GM12891 (cell line): Measurements from ENCODE around the gene DGKI.

Experiments
- DNase-seq: peaks from one replicate; pipeline ENCODE4 v3.0.0; 2011; ENCODE audit warnings: low spot score; ENCODE audit not compliant: insufficient read length
- FAIRE-seq: peaks from 2 replicates; lab custom pipeline; 2011; peaks lifted over from hg19 to GRCh38; lab: Jason Lieb, UNC
- PAX5 ChIP-seq: IDR thresholded peaks from 2 replicates; pipeline ENCODE4 v1.6.1; 2011; ENCODE audit warnings: low read length, moderate library complexity, mild to moderate bottlenecking; ENCODE audit not compliant: insufficient read depth, severe bottlenecking
- POLR2A ChIP-seq: IDR thresholded peaks from 2 replicates; pipeline ENCODE4 v1.6.1; 2011; ENCODE audit warnings: low read depth, low read length, control low read depth
- POLR2AphosphoS5 ChIP-seq: IDR thresholded peaks from 2 replicates; pipeline ENCODE4 v1.6.1; 2011; ENCODE audit warnings: low read depth, low read length, control low read depth
- POU2F2 ChIP-seq: IDR thresholded peaks from 2 replicates; pipeline ENCODE4 v1.6.1; 2011; ENCODE audit warnings: low read depth, mild to moderate bottlenecking, control low read depth, low read length, moderate library complexity
- SPI1 ChIP-seq: IDR thresholded peaks from 2 replicates; pipeline ENCODE4 v1.6.1; 2011; ENCODE audit warnings: low read depth, low read length, control low read depth
- TAF1 ChIP-seq: IDR thresholded peaks from 2 replicates; pipeline ENCODE4 v1.6.1; 2011; ENCODE audit warnings: low read depth, low read length, control low read depth

Gene DGKI

DNA sequence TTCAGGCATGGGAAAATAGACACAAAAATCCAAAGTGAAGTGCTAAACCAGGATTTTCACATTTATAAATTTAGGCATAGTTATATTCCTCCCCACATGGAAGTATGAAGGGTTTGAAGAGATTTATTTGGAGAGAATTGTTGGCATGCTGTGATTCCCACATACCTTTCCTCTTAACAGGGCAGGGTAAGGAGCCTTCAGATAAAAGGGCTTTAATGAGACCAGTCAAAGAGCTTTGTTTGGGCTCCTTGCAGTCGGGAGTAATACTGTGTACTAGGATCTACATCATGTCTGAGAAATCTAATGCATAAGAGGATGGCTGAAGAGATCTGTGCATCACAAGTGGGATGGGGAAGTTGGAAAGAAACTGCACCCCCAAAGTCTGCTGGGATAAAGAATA is 362.4 kb downstream of the DGKI start:
- TF ChIP-seq PAX5 (no peak), SPI1 (no peak), TAF1 (no peak), POLR2AphosphoS5 (no peak), POLR2A (no peak), POU2F2 (no peak)
- no peak for DNase-seq
- no peak for FAIRE-seq

DNA sequence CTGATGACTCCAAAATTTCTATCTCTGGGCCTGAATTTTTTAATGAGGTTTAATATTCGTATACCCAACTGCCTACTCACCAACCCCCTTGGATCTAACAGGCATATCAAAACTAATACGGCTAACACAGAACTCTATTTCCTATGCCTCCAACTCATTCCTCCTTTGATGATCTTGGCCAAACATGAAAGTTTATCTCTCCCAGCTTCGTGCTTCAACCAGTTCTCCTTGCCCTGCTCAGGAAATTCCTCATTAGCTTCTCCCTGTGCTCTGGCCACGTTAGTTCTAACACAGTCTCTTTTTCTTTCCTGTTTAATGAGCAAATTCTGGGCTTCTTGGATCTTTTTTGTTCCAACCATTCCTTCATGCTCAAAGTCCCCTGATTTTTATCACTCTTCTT is 364.3 kb downstream of the DGKI start:
- no peak for TF ChIP-seq TAF1
- no peak for TF ChIP-seq POU2F2
- no peak for TF ChIP-seq POLR2AphosphoS5
- FAIRE-seq (no peak), DNase-seq (no peak)

GRCh38 chr7:137480824-137481365 is 365.9 kb downstream of the DGKI start:
- DNase-seq = no peak

GRCh38 chr7:137480401-137480800 is 366.4 kb downstream of the DGKI start:
- FAIRE-seq = no peak
- DNase-seq = no peak

More at GRCh38 chr7:137480824-137481365, 365.9 kb downstream of the DGKI start:
- no peak for FAIRE-seq
- TF ChIP-seq SPI1 (no peak), POLR2AphosphoS5 (no peak), POLR2A (no peak), PAX5 (no peak), POU2F2 (no peak), TAF1 (no peak)

GRCh38 chr7:137476937-137477336 is 369.8 kb downstream of the DGKI start:
- TF ChIP-seq TAF1 (no peak), SPI1 (no peak), PAX5 (no peak), POLR2AphosphoS5 (no peak), POLR2A (no peak), POU2F2 (no peak)
- no peak for FAIRE-seq
- DNase-seq = no peak

More at GRCh38 chr7:137480401-137480800, 366.4 kb downstream of the DGKI start:
- TF ChIP-seq POLR2A (no peak), POLR2AphosphoS5 (no peak), PAX5 (no peak), POU2F2 (no peak), TAF1 (no peak), SPI1 (no peak)

- TF ChIP-seq PAX5 = no peak
- TF ChIP-seq TAF1 = no peak
- no peak for TF ChIP-seq POU2F2
- TF ChIP-seq POLR2A = no peak
- no peak for DNase-seq
- no peak for FAIRE-seq
These were observed 370.8 kb downstream of the DGKI start for GRCh38 chr7:137475966-137476365.

- no peak for FAIRE-seq
- no peak for DNase-seq
- TF ChIP-seq SPI1 = no peak
- TF ChIP-seq POU2F2 = no peak
- TF ChIP-seq POLR2A = no peak
- TF ChIP-seq PAX5 = no peak
- no peak for TF ChIP-seq TAF1
- no peak for TF ChIP-seq POLR2AphosphoS5
These were observed 372.2 kb downstream of the DGKI start for GRCh38 chr7:137474540-137475026.

DNA sequence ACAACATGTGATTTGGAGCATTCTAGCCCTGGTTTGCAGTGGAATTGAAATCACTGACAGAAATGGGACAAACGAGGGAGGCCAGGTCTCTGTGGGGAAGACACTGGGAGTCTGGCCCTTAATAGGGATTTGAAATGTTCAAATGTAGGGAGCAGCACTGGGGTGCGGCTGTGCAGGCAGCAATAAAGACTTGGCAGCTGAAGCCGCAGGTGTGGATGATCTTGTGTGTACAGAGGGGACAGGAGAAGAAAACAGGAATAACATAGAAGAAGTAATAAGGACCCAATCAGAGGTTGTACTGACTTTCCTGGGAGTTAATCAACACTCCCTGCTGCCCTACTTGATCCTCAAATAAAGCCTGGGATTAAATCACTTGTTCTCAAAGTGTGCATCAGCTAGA is 375.6 kb downstream of the DGKI start:
- no peak for FAIRE-seq
- no peak for TF ChIP-seq POLR2A
- TF ChIP-seq PAX5 = no peak
- no peak for TF ChIP-seq SPI1
- TF ChIP-seq TAF1 = no peak
- TF ChIP-seq POLR2AphosphoS5 = no peak
- TF ChIP-seq POU2F2 = no peak
- DNase-seq = no peak

GRCh38 chr7:137469858-137470257 is 376.9 kb downstream of the DGKI start:
- FAIRE-seq (no peak), DNase-seq (no peak)
- TF ChIP-seq POLR2A (no peak), SPI1 (no peak), TAF1 (no peak), PAX5 (no peak), POU2F2 (no peak)
